ENCODE results near the gene MVD. TPM values are rescaled to one million over a fixed set of nuclear protein-coding genes. Genes with fewer than 3 reads are reported as not detected.

The MVD gene
- polyA plus RNA-seq, 1 donor (not counting 4 experiments of a cell fraction or from before 2014, with no cell fraction given) = 59.6 TPM

- H3K4me2 ChIP-seq (ENCODE audit: control insufficient read depth, extremely low read depth, insufficient read depth, low read depth, low read length) = no peak overlapping the region
- H3K36me3 ChIP-seq (ENCODE audit: control insufficient read depth in 2 of 2, extremely low read depth in 1 of 2, insufficient read depth in 2 of 2, low read length in 2 of 2) = no peaks in the 10 kb centered on the region
- dilution Hi-C loops (cut with MboI; ENCODE audit: extremely low pct_ligation_motif_present, low sequenced_read_pairs) = no loop called here
- TF ChIP-seq EZH2 (IDR thresholded peaks at IDR 0.05; ENCODE audit: low read length) (peak; percentile 11), CTCF (optimal IDR thresholded peaks at IDR 0.05 in 1 of 3, IDR thresholded peaks at IDR 0.05 in 1 of 3, conservative IDR thresholded peaks at IDR 0.05 in 1 of 3; ENCODE audit: extremely low read depth in 1 of 3, insufficient read depth in 2 of 3, low read length in 3 of 3) (no peak)
- no peaks in the 10 kb centered on the region for H3K9me3 ChIP-seq (ENCODE audit: control insufficient read depth, low read depth, low read length)
- no peak overlapping the region for H3K9ac ChIP-seq (ENCODE audit: control insufficient read depth, extremely low read depth, insufficient read depth, low read length)
- DNase-seq (ENCODE audit: low read depth, low spot score) (no peak), FAIRE-seq (no peak)
- no peak overlapping the region for H3K27ac ChIP-seq (ENCODE audit: control insufficient read depth, insufficient read depth, low read length)
- H3K79me2 ChIP-seq (ENCODE audit: control insufficient read depth, insufficient read depth, low read length) = no peaks in the 10 kb centered on the region
- peaks cover 2% of the 10 kb centered on the region for H3K9me1 ChIP-seq (ENCODE audit: control insufficient read depth, extremely low read depth, insufficient read depth, low read length)
- H3K27me3 ChIP-seq (ENCODE audit: control insufficient read depth, extremely low read depth, insufficient read depth, low read length) = peaks cover 69% of the 10 kb centered on the region
- H4K20me1 ChIP-seq (ENCODE audit: control insufficient read depth, extremely low read depth, insufficient read depth, low read length) = peaks cover 10% of the 10 kb centered on the region
- no peak overlapping the region for H2AFZ ChIP-seq (ENCODE audit: control insufficient read depth, low read length)
- H3K4me1 ChIP-seq (ENCODE audit: control insufficient read depth, extremely low read depth, insufficient read depth, low read length) = peaks cover 16% of the 10 kb centered on the region
- no peak overlapping the region for H3K4me3 ChIP-seq (ENCODE audit: control insufficient read depth in 2 of 3, extremely low read depth in 1 of 3, insufficient read depth in 2 of 3, low read depth in 1 of 3, low read length in 3 of 3)
Measured at GRCh38 chr16:88640039-88640495, 22.8 kb downstream of the MVD start.

- dilution Hi-C loops (cut with MboI; ENCODE audit: extremely low pct_ligation_motif_present, low sequenced_read_pairs) = no loop called here
- peak; percentile 60 for TF ChIP-seq EZH2 (IDR thresholded peaks at IDR 0.05; ENCODE audit: low read length)
- TF ChIP-seq CTCF (optimal IDR thresholded peaks at IDR 0.05 in 1 of 3, IDR thresholded peaks at IDR 0.05 in 1 of 3, conservative IDR thresholded peaks at IDR 0.05 in 1 of 3; ENCODE audit: extremely low read depth in 1 of 3, insufficient read depth in 2 of 3, low read length in 3 of 3) = no peak
- peaks cover 71% of the 10 kb centered on the region for H3K27me3 ChIP-seq (ENCODE audit: control insufficient read depth, extremely low read depth, insufficient read depth, low read length)
- H3K4me3 ChIP-seq (ENCODE audit: control insufficient read depth in 2 of 3, extremely low read depth in 1 of 3, insufficient read depth in 2 of 3, low read depth in 1 of 3, low read length in 3 of 3) = no peak overlapping the region
- FAIRE-seq (no peak), DNase-seq (ENCODE audit: low read depth, low spot score) (no peak)
- H3K36me3 ChIP-seq (ENCODE audit: control insufficient read depth in 2 of 2, extremely low read depth in 1 of 2, insufficient read depth in 2 of 2, low read length in 2 of 2) = no peaks in the 10 kb centered on the region
- no peaks in the 10 kb centered on the region for H3K79me2 ChIP-seq (ENCODE audit: control insufficient read depth, insufficient read depth, low read length)
- H3K9me3 ChIP-seq (ENCODE audit: control insufficient read depth, low read depth, low read length) = no peaks in the 10 kb centered on the region
- H3K4me2 ChIP-seq (ENCODE audit: control insufficient read depth, extremely low read depth, insufficient read depth, low read depth, low read length) = no peak overlapping the region
- H2AFZ ChIP-seq (ENCODE audit: control insufficient read depth, low read length) = no peak overlapping the region
- H3K4me1 ChIP-seq (ENCODE audit: control insufficient read depth, extremely low read depth, insufficient read depth, low read length) = peaks cover 20% of the 10 kb centered on the region
- H3K27ac ChIP-seq (ENCODE audit: control insufficient read depth, insufficient read depth, low read length) = no peak overlapping the region
- peaks cover 10% of the 10 kb centered on the region for H4K20me1 ChIP-seq (ENCODE audit: control insufficient read depth, extremely low read depth, insufficient read depth, low read length)
- H3K9me1 ChIP-seq (ENCODE audit: control insufficient read depth, extremely low read depth, insufficient read depth, low read length) = peaks cover 2% of the 10 kb centered on the region
- no peak overlapping the region for H3K9ac ChIP-seq (ENCODE audit: control insufficient read depth, extremely low read depth, insufficient read depth, low read length)
Measured at GRCh38 chr16:88639231-88640038, 23.5 kb downstream of the MVD start.
